Activated CD8-positive, alpha-beta memory T cell treated with anti-CD3 and anti-CD28 coated beads, Interleukin-2, amount 50 U/mL, for 24 hours (primary cell): ENCODE measurements around the gene CKAP2L.

Experiments
- DNase-seq: peaks from one replicate; pipeline ENCODE4 v3.0.0-alpha.2; 2020; ENCODE audit errors: extremely low read depth

Gene CKAP2L

DNA sequence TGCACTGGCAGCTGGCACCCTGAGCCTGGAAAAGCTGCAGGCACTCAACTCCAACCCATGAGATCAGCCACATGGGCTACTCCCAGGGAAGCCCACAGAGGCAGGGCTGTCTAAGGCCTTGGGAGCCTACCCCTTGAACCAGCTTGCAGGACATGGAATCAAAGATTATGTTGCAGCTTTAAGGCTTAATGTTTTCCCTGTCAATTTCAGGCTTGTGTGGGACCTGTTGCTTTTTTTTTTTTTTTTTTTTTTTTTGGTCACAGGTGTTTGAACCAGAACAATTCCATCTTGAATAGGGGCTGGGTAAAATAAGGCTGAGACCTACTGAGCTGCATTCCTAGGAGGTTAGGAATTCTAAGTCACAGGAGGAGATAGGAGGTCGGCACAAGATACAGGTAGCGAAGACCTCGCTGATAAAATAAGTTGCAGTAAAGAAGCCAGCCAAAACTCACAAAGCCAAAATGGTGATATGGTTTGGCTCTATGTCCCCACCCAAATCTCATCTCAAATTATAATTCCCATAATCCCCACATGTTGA lies 27.4 kb upstream of the CKAP2L start:
- no peak for DNase-seq

DNA sequence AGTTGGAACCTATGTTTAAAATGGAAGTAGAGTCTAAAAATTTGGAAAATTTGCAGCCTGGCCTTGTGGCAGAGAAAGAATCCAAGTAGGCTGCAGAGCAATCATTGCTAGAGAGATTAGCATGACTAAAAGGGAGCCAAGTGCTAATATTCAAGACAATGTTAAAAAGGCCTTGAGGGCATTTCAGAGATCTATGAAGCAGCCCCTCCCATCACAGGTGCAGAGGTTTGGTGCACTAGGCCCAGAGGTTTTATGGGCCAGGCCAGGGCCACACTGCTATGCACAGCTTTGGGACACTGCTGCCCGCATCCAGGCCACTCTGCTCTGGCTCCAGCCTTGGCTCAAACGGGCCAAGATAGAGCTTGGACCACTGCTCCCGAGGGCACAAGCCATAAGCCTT lies 26.6 kb upstream of the CKAP2L start:
- DNase-seq = no peak

- no peak for DNase-seq
These were observed 25.9 kb upstream of the CKAP2L start for GRCh38 chr2:112790305-112790704.

DNA sequence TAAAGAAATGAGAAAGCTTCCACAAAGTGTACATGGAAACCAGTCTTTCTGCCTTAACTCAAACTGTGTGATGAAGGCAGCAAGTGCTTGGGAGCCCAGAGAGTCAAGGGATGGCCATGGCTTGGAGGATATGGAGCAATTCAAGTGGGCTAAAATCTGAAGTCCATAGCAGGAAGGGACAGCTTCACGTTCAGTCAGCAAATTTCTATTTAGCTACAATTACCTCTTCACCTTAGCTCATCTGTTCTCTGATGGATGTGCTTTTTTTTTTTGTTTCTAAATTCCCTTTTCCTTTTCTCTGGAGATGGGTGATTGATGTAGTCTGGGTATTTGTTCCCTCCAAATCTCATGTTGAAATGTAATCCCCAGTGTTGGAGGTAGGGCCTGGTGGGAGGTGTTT lies 24.8 kb upstream of the CKAP2L start:
- DNase-seq = no peak

GRCh38 chr2:112788653-112789052 lies 24.2 kb upstream of the CKAP2L start:
- DNase-seq = no peak

DNA sequence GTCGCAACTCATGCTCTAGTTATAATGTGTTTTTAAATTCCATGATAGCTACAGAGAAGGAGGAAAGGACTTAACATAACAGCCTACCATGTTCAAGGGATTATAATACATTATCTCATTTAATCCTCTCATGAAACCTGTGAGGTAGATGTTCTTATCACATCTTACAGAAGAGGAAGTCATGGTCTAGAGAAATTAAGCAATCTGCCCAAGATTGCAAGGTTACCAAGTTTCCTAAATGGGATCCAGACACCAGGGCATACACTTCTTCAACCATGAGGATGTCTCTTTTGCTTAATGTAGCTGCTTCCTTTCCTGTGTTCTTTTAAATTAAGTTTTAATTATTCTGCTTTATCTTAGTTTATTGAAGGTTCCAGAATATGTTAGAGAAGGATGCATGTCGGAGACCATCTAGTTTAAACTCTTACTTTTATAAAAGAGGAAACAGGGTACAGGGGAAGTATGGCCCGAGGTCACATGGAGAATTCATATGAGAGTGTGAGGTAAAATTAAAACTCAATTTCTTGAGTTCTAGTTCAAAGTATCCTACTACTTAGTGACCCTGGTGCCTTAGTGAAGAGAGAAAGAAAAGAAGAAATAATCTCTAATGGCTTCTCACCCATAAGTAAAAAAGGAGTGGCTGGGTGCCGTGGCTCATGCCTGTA lies 23.5 kb upstream of the CKAP2L start:
- DNase-seq = no peak

GRCh38 chr2:112787294-112787693 lies 22.9 kb upstream of the CKAP2L start:
- DNase-seq = no peak

DNA sequence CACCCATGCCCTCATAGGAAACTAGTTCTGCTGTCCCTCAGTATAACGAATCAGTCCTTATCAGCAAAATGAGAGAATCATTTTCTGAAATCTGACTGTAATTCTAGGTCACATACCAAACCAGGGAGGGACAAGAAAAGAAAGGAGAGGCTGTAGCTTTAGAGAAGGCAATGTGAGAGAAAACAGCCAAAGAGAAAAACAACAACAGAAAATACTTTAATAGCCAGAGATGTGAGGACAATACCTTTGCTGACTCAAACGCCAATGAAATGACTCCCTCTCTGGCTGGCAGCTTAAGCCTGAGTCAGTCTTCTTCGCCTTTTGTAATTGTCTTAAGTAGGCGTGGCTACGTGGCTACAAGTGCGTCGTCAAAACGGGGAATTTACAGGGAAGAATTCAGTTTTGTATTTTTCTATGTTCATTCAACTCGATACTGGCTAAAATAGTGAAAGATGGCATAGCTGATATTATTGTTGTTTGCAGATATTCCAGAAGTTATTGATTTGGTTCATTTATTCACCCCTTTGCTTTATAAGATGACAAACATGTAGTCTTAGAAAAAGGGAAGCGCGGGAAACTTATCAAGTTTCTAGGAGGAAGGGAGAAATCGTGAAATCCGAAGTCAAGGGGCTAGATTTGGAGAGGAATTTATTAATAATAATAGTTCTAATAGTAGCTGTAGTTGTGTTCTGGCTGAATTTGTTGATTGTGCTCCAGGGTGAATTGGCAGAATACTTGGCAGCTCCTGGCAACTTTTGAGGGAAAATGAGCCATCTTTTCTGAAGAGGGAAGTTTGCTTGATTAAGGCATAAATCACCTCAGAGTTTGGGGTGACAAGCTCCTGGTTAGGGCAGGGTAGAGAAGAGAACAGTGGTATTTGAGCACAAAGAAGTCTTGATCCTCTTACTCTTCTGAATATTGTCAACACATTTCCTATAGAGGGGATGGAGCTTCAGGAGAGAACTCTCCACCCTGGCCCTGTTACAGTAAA lies 20.1 kb upstream of the CKAP2L start, which contains the start of gene IL1A:
TSS of gene IL1A (minus strand) at position 295 of the 991 bp plus-strand sequence. CDS start 723 bp downstream, outside the sequence.
- DNase-seq = no peak

DNA sequence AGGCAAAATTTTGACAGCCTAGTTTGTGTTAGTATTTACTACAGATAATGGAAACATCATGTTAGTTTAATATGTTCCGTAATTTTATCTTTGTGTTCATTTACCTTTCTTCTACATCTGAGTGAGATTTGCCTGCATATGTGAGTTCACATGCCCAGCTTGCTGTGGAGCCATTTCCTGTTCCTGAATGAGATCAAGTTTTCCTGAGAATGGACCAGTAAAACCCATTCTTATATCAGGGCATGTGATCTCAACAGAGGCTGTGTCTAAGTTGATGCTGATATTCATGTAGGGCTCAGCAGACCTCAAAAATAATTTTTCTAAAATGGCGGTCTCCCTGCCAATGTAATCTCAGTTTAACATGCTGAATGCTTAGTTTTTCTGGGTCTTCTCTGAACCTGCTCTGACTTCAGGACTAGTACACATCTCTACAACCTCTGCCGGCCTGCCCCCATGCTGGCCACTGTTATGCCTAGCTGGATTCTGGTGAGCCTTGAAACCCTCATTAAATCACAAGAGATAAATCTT lies 18.8 kb upstream of the CKAP2L start:
- no peak for DNase-seq

GRCh38 chr2:112782234-112782799 lies 17.9 kb upstream of the CKAP2L start:
- no peak for DNase-seq

- no peak for DNase-seq
These were observed 15.2 kb upstream of the CKAP2L start for GRCh38 chr2:112779598-112779997.

DNA sequence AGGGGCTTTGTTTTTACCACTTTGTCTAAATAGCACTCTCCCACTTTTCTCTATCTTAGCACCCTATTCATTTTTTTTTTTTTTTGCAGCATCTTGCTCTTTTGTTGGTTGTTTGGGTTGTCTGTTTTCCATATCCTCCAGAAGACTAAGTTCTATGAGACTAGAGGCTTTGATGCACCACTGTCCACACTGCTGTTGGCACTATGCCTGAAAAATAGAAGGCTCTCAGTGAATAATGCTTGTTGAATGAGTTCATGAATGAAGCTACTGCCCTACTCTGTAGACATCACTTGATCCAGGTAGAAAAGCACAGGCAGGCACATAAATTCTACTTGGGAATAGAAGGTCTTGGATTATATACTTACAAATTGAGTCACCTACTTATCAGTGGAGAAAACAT lies 12.6 kb upstream of the CKAP2L start:
- DNase-seq = no peak

DNA sequence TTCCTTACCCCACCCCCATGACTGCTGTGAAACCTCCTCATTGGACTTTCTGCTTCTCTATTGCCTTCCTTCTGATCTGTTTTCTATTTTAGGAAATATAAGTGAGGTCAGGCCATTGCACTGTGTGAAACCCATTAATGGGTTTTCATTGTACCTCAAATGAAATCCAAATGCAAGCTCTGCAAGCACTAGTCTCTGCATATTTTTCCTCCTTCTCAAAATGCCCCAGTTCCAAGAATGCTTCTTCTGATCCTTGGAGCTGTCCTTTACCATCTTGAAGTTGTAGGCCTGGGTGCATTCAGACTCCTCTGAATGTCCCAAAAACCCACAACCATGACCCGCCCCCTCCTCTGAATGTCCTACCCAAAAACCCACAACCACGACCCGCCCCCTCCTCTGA lies 11.7 kb upstream of the CKAP2L start:
- DNase-seq = no peak

GRCh38 chr2:112774536-112775285 lies 10.3 kb upstream of the CKAP2L start:
- no peak for DNase-seq

- DNase-seq = no peak
These were observed 9.1 kb upstream of the CKAP2L start for GRCh38 chr2:112773556-112773955.

GRCh38 chr2:112772911-112773475 lies 8.6 kb upstream of the CKAP2L start:
- DNase-seq = no peak

DNA sequence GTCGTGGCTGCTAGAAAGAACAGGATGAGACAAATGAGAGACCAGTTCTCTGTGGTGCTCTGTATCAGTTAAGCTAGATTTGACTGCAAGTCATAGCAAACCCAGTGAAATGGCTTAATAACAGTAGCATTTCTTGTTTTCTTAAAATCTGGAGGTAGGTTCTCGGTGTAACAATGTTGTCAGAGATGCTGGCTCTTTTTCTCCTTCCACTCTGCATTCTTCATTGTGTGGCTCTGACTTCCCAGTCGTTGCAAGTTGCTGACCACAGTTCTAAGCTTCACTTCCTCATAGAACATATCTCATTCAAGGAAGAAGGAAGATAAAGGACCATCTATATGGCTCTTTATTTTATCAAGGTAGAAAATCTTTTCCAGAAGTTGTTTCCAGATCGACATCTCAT lies 7.9 kb upstream of the CKAP2L start:
- no peak for DNase-seq

DNA sequence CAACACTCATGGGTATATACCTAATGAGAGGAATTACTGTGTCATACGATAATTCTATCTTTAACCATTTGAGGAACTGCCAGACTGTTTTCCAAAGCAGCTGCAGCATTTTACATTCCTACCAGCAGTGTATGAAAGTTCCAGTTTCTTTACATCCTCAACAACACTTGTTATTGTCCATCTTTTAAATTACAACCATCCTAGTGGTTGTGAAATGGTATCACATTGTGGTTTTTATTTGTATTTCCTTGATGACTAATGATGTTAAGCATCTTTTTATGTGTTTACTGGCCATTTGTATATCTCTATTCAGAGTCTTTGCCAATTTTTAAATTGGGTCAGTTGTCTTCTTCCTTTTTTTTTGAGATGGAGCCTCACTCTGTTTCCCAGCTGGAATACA lies 4.0 kb upstream of the CKAP2L start:
- DNase-seq = no peak

- no peak for DNase-seq
These were observed 3.4 kb upstream of the CKAP2L start for GRCh38 chr2:112767693-112768330.

DNA sequence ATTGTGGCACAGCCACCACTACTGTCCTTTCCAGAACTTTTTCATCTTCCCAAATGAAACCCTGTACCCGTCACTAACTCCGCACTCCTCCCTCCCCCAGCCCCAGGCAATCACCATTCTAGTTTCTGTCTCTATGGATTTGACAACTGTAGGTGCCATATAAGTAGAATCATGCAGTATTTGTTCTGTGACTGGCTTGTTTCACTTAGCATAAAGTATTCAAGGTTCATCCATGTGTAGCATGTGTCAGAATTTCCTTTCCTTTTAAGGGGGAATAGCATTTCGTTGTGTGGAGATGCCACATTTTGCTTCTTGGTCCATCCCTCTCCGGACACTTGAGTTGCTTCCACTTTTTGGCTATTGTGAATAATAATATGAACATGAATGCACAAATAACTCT lies 842 bp upstream of the CKAP2L start:
- no peak for DNase-seq

DNA sequence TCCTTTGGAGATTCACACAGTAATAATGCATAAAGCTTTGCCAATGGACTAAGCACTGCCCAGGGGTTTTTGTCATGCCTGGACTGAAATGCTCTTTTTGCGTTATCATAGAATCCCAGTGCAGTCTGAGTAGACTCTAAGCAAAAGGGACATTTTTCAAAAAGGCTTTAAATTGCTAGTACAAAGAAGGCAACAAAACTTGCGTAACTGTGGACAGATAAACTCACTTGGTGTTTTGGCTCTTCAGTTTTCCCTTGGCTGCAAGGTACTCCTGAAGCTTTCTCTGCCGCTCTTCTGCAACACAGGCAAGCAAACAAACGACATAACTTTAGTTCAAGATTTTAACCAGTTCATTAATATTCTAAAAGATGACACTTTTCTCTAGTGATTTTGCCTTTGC lies 2.1 kb downstream of the CKAP2L start:
- DNase-seq = no peak
